K562 (cell line): ENCODE data around the gene CKM. TPM values are rescaled to one million over a fixed set of nuclear protein-coding genes. Genes with fewer than 3 reads are reported as not detected.

Experiments used
- ARID3A ChIP-seq: IDR thresholded peaks from 2 replicates; pipeline ENCODE4 v1.6.1; 2012; ENCODE audit warnings: low read depth, low read length, improper control_type of control experiment, borderline replicate concordance
- E2F6 ChIP-seq, 2 experiments: IDR thresholded peaks; 2 replicates each; pipeline ENCODE4 v1.6.1; 2011; ENCODE audit warnings: borderline replicate concordance in 1 of 2, control low read depth in 1 of 2, low read depth in 1 of 2, low read length in 1 of 2, mild to moderate bottlenecking in 1 of 2, mixed read lengths in 1 of 2, moderate library complexity in 1 of 2; ENCODE audit not compliant: insufficient read depth in 1 of 2, insufficient read length in 1 of 2, poor library complexity in 1 of 2, severe bottlenecking in 1 of 2; ENCODE audit errors: extremely low read depth in 1 of 2
- MCM5 ChIP-seq: fragments of 450-650 bp; IDR thresholded peaks from 2 replicates; pipeline ENCODE4 v1.6.1; 2016; ENCODE audit warnings: low read depth
- NFE2L1 ChIP-seq: fragments of 450-650 bp; IDR thresholded peaks from 2 replicates; pipeline ENCODE4 v1.6.1; 2016; ENCODE audit warnings: missing genetic modification characterization, low read depth, mild to moderate bottlenecking, missing compliant biosample characterization, moderate library complexity, borderline replicate concordance
- NFIC ChIP-seq: fragments of 450-650 bp; IDR thresholded peaks from 2 replicates; pipeline ENCODE4 v1.6.1; 2017; ENCODE audit warnings: mild to moderate bottlenecking, inconsistent platforms
- TEAD4 ChIP-seq, 2 experiments: sonication (generic) in 1 of 2; formaldehyde crosslinking in 1 of 2; IDR thresholded peaks; 2 replicates each; pipeline versions ENCODE4 v1.6.1 to v1.8.0; 2012 to 2022; ENCODE audit warnings: borderline replicate concordance in 1 of 2, inconsistent platforms in 1 of 2, low read length in 1 of 2, mild to moderate bottlenecking in 1 of 2, missing genetic modification reagents in 1 of 2
- ZBTB43 ChIP-seq: sonication (generic); formaldehyde crosslinking; IDR thresholded peaks from 2 replicates; pipeline ENCODE4 v1.8.0; 2023; ENCODE audit warnings: mild to moderate bottlenecking, missing genetic modification reagents
- ZC3H11A ChIP-seq: IDR thresholded peaks from 2 replicates; pipeline ENCODE4 v1.6.1; 2012; ENCODE audit warnings: low read depth, low read length, improper control_type of control experiment
- ZNF408 ChIP-seq: fragments of 250-450 bp; sonication (Bioruptor Pico); IDR thresholded peaks from 2 replicates; pipeline ENCODE4 v1.4.0; 2020; ENCODE audit warnings: low read depth, mild to moderate bottlenecking, moderate library complexity
- polyA plus RNA-seq, 8 experiments: library from polyadenylated mRNA; depleted of rRNA in 4 of 8; stranded (reverse) in 5 of 8; unstranded in 3 of 8; fragments of >200 nt; fragmentation: Nextera tagmentation in 2 of 8; fragmentation: Illumina TruSeq in 1 of 8; extraction: Ambion mirVana in 2 of 8; extraction: Trizol in 1 of 8; gene quantifications; 2 replicates each; pipeline versions ENCODE4 v1.2.1 to v1.2.3, GENCODE V29; 2011 to 2014; ENCODE audit warnings: inconsistent platforms in 1 of 8, missing spikeins in 1 of 8
- total RNA-seq, 7 experiments: library from RNA; depleted of rRNA in 6 of 7; stranded (reverse); fragments of >200 nt in 6 of 7; fragmentation: Illumina TruSeq in 2 of 7; extraction: Trizol in 2 of 7; gene quantifications; 2 replicates each; pipeline versions ENCODE4 v1.2.1 to v1.2.3, GENCODE V29; 2011 to 2021; ENCODE audit warnings: low replicate concordance in 1 of 7

CKM gene
- total and polyA plus RNA-seq, 9 of the 15 experiments (the other 6 are each of a cell fraction or from before 2014, with no cell fraction given): 0.06 to 0.17 (median 0.09) TPM; not detected in 4

GRCh38 chr19:45306518-45307027 lies 16.1 kb downstream of the CKM start (continued):
- TF ChIP-seq E2F6 (IDR thresholded peaks at IDR 0.05; ENCODE audit: borderline replicate concordance in 1 of 2, extremely low read depth in 1 of 2, insufficient read depth in 1 of 2, insufficient read length in 1 of 2, low read depth in 1 of 2, low read length in 1 of 2, poor library complexity in 1 of 2, severe bottlenecking in 1 of 2) (peak in 1 of 2 experiments; percentile 42), NFIC (peak; percentile 55), ZNF408 (CRISPR knock-in tag) (no peak), ARID3A (no peak), ZC3H11A (no peak), TEAD4 (IDR thresholded peaks at IDR 0.05; ENCODE audit: low read length) (no peak), TEAD4 (CRISPR knock-in tag; IDR thresholded peaks at IDR 0.05; ENCODE audit: borderline replicate concordance) (no peak), ZBTB43 (no peak), NFE2L1 (tag) (no peak), MCM5 (no peak)
